HG03460 (cell line): Measurements from ENCODE around the gene STK32C.
"Not testable (repeated sequence)": the region's sequence is repeated elsewhere in the genome, so short reads cannot be mapped to it uniquely, and the experiment has no call there.

Experiments
- ATAC-seq: cut with Tn5 transposase; IDR thresholded peaks from one replicate; pipeline ENCODE4 v1.9.1; 2021; ENCODE audit not compliant: unreplicated experiment

The STK32C gene

DNA sequence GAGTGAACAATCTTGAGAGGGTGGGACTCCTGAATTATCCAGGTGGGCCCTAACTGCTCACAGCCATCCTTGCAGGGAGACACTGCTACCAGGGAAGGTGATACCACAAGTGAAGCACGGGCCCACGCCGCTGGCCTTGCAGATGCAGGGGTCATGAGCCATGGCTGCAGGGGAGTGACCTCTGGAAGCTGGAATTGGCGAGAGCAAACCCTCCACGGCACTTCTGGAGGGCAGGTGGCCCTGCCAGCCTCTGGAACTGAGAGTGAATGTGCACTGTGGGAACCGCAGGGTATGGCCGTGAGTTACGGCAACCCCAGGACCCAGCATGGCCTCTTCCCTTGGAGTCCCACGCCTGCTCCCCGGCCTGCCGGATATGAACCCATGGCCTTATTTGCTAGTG is 37.5 kb downstream of the STK32C start:
- no peak for ATAC-seq

- ATAC-seq = no peak
Observed at GRCh38 chr10:132269266-132270230, 38.2 kb downstream of the STK32C start.

DNA sequence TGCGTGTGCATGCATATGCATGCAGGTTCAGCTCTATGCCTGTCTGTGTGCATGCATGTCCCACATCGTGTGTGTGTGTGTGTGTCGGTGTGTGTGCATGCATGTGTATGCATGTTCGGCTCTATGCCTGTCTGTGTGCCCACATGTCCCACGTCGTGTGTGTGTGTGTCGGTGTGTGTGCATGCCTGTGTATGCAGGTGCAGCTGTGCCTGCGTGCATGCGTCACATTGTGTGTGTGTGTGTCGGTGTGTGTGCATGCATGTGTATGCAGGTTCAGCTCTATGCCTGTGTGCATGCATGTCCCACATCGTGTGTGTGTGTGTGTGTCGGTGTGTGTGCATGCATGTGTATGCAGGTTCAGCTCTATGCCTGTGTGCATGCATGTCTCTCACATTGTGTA is 39.8 kb downstream of the STK32C start:
- not testable (repeated sequence) for ATAC-seq

DNA sequence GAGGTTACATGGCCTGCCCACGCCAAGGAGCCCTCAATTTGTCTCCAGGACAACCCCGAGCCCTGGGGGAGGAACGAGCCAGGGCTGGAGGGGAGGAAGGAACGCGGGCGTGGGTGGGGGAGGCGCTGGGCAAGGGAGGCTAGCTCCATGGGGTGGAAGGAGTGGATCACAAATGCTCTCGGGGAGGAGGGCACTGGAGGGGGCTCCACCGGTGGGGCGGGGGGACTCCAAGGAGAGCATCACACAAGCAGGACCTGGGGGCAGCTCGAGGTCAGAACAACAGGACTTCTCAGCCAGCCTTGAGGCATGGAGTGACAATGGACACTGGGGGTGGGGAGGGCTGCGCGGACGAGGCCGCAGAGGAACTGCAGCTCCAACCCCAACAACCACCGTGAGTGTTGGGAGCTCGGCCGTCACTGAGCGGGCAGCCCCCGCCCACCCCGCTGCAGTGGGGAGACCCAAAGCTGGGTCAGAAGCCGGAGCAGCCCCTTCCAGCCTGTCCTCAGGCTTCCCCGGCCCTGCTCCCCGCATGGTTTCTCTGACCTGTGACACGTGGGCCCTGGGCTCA is 41.1 kb downstream of the STK32C start:
- no peak for ATAC-seq

GRCh38 chr10:132265890-132266496 is 41.8 kb downstream of the STK32C start:
- ATAC-seq = no peak

DNA sequence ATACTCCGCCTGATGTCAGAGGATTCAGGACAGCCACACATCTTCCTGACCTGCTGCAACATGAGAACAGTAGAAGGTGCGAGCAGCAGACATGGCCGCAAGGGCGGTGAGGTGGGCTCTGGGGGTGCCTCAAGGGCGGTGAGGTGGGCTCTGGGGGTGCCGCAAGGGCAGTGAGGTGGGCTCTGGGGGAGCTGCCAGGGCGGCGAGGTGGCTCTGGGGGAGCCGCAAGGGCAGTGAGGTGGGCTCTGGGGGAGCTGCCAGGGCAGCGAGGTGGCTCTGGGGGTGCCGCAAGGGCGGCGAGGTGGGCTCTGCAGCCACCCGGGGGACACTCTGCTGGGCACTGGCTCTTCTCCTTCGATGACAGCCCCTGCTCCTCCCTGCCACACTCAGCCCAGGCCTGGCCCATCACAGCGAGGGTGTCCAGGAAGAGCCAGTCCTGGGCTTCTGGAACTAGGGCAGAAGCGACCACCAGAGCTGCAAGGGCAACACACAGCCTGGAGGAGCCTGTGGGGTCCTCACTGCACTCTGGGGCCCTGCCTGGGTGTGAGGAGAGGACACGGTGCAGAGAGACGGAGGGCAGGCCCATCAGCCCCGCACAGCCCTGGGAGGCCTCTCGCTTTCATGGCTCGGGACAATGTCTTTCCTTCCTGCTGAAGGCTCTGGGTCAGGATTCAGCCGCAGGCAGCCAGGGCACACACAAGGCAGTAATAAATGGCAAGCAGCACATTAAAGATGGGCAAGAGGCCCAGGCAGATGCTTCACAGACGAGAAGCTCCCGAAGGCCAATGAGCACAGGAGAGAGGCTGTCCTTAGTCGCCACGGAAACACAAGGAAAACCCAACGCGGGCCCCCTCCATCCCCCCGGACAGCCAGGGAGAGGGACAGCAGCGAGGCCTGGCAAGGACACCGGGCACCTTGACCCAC is 42.5 kb downstream of the STK32C start:
- no peak for ATAC-seq

DNA sequence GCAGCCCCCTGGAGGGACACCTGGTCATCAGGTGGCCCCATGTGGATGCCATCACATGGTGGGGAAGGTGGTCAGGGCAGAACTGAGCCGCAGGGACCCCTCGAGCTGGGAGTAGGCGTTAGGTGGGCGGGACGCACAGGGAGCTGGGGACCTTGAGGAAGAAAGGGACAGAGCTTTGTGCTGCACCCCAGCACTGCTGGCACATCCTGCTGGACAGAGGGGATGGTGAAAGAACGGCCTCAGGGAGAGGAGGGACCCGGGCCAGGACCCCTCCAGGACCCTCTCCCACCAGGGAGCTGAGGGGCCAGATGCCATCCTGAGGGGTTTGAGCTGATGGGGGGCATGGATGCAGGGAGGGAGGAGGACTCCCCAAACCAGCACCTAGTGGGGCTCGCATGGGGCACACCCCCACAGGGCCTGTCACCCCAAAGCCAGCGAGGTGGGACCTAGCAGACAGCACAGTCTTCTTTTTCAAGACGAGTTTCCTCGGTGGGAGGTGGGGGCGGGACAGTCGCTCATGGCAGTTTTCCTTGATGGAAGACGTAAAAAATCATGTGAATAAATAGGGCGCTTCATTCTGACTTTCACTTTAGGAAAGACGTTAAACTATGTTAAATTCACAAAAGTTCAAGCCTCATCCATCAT is 43.3 kb downstream of the STK32C start:
- ATAC-seq = no peak

- ATAC-seq = no peak
Observed at GRCh38 chr10:132263866-132264265, 43.9 kb downstream of the STK32C start.

DNA sequence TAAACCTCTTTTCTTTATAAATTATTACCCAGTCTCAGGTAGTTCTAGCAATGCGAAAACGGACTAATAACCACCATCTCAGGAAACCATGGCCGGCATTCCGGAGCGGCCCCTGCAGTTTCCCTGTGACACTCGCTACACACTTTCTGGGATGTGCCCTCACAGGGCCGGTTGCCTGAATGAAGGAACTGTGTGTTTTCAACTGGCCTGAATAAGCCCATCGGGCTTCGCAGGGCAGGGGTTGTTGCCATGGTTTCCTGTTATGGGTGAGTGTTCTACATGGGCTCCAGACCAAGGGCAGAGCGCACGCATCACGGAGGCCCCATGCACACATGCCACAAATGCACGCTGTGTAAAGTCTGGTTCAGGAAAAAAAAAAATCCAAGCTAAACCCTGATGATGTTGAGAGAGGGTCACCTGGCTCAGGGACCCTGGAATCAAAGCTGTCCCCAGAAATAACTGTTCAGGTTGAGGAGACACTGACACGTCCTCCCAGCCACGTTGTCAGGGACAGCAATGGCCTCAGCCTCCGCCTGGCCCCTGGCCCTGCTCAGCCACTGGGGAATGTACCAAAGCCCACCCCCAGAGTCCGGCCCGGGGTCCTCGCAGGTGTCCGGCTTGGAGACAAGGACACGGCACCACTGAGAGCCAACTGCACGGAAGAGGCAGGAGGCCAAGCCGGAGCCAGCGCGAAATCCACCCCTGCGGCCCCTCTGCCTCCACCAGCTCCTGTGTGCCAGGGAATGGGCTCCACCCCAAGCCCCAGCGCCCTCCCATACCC is 47.9 kb downstream of the STK32C start:
- ATAC-seq = no peak

- no peak for ATAC-seq
Observed at GRCh38 chr10:132258423-132258822, 49.3 kb downstream of the STK32C start.

DNA sequence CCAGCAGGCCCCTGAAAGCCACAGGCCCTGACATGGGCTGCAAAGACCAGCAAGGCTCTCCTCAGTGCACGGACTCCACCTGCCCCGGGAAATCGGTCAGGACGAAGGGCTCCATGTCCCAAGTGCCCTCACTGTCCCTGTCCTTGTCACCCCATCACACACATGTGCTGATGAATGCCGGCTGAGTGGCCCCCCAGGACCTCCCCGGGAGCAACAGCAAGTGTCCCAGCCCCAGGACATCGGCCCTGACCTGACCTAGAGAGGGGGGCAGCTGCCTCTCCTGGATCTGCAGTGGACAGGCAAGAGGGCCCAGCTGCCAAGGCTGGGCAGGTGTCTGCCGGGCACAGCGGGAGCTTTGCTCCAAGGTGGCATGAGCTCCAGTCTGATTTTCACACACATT is 49.8 kb downstream of the STK32C start:
- ATAC-seq = no peak

- ATAC-seq = no peak
Observed at GRCh38 chr10:132257271-132257670, 50.5 kb downstream of the STK32C start.

GRCh38 chr10:132256866-132257265 is 50.9 kb downstream of the STK32C start:
- no peak for ATAC-seq

DNA sequence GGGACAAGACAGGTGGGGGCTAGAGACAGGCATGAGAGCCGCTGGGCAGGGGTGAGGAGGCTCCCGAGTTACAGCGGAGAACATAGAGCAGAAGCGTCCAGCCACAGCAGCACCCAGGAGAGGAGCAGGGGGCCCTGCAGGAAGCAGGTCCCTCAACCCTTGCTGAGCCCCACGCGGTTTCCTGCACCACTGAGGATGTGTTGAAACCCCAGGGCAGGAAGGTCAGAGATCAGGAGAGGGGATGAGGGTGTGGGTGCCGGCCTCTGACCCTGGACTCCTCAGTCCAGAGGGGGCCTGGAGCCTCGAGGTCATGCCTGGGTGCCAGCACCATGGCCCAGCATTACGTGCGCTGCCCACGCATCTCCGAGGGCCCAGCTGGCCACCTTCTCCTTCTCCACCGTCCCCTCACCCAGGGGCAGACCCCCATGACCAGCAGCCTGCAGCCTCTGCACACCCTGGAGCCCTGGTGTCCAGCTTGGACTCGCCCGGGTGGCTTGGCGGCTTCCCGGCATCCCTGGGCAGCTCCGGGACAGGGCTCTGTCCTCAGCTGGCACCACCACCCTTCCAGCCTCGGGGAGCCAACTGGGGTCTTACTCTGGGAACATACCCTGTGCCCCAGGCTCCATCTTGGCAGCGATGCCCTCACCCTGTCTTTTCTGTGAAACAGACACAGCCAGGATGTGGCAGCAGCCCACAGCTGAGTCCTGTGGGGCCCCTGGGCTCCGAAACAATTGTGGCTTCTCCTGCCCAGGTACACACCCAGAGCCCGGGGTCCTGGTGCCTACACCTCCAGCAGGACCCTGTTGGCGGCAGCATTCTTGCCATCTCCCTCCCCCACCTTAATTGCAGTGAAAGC is 52.0 kb downstream of the STK32C start:
- no peak for ATAC-seq

- ATAC-seq = no peak
Observed at GRCh38 chr10:132254841-132255240, 52.9 kb downstream of the STK32C start.

- ATAC-seq = no peak
Observed at GRCh38 chr10:132253092-132253687, 54.6 kb downstream of the STK32C start.

DNA sequence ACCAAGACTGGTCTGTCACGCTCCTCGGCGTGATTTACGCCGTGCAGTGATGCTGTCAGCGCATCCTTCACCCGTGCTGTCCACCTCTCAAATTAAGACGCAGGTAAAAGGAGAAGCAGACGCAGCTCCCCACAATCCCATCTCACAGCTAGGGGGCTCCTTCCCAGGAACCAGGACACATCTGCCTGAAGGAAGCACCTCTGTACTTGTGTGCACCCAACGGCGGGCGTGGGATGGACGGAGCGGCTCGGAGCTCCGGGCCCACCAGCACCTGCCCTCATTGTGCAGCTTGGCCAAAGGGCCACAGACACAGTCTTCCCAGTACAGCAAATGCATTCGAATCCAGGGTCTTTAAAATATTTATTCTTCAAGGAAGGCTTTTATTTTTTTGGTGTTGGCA is 55.3 kb downstream of the STK32C start:
- no peak for ATAC-seq

DNA sequence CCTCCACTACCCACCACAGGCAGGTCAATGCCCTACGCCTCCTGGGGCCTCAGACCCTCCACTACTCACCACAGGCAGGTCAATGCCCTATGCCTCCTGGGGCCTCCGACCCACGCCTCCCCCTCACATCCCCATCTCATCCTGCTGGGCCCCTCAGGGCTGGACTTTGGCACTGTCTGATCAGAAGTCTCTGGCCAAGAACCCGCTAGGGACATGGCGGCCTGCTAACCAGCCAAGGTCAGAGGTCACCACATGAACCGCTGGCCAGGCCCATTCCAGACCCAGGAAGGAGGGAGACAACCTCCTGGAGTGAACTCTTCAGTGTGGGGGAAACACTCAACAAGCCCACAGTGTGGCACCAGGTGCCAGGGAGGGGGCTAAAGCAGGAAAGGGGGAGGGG is 55.8 kb downstream of the STK32C start:
- ATAC-seq = no peak
